HG02678 (cell line): ENCODE measurements around the gene CD38.
"Not testable (repeated sequence)": the region's sequence is repeated elsewhere in the genome, so short reads cannot be mapped to it uniquely, and the experiment has no call there.

ENCODE experiments used
- ATAC-seq: cut with Tn5 transposase; IDR thresholded peaks from one replicate; pipeline ENCODE4 v1.9.1; 2021; ENCODE audit warnings: mild to moderate bottlenecking, moderate library complexity; ENCODE audit not compliant: unreplicated experiment

CD38 gene

DNA sequence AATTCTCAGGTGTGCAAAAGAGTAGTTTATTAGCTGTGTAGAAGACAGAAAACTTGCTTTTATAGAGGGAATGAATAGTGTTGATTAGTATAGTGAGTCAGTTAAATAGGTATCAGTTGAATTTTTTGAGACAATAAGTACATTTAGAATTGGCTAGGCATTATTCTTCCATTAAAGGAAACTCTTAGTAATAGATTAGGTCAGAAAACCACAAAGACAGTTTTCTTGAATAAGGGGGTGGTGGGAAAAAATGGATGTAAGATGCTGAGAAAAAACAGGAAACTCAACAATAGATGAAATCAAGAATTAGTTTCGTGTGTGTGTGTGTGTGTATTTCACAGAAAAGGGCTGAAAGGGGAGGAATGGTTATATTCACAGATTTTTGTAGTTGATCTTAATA is 16.8 kb downstream of the CD38 start:
- ATAC-seq = no peak

DNA sequence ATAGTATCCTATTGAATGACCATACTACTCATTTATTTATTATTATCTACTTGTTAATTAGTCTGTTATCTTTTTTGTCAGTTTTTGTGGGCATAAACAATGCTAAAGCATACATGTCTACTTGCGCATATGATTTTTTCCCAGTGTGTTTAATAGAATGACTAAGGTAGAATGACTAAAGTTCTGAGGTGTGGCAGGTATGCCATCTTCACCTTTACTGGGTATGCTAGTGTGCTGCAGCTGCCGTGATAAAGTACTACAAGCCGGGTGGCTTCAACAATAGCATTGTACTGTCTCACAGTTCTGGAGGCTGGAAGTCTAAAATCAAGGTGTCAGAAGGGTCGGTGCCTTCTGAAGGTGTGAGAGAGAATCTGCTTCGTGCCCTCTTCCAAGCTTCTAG is 19.2 kb downstream of the CD38 start:
- no peak for ATAC-seq

DNA sequence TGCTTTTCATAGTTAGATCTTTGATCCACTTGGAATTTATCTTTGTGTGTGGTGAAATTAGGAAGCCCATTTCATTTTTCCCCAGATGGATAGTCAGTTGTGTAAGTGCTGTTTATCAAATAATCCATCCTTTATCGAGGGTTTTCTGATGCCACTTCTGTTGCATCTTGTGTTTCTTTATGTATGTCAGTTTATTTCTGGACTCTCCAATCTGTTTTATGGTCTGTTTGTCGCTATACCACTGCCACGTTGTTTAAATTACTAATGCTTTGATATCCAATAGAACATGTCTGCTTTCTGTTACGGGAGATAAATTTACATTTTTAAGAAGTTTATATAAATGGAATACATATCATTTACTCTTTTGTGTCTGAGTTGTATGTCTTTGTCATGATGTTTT is 21.0 kb downstream of the CD38 start:
- no peak for ATAC-seq

DNA sequence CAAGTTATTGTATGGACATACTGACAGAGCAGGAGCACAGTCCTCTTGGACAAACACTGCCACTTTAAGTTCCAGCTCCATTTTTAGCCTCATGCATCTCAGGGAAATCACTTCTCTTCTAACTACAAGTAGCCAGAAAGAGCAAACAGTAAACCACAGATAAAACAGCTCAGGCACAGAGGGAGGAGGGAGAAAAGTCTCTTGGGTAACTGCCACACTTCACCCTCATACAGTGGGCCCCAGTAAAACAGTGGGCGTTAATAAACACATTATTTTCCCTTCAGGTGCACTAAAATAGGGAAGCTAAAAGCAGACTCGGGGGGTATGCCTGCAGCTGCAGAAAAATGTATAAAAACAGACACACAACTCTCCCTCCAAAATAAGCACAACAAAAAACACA is 21.6 kb downstream of the CD38 start:
- no peak for ATAC-seq

DNA sequence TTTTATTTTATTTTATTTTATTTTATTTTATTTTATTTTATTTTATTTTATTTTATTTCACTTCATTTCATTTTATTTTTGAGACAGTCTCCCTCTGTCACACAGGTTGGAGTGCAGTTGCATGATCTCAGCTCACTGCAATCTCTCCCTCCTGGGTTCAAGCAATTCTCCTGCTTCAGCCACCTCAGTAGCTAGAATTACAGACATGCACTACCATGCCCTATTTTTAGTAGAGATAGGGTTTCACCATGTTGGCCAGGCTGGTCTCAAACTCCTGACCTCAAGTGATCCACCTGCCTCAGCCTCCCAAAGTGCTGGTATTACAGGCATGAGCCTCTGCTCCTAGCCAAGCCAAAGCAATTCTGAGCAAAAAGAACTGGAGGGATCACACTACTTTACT is 24.4 kb downstream of the CD38 start:
- ATAC-seq = not testable (repeated sequence)

DNA sequence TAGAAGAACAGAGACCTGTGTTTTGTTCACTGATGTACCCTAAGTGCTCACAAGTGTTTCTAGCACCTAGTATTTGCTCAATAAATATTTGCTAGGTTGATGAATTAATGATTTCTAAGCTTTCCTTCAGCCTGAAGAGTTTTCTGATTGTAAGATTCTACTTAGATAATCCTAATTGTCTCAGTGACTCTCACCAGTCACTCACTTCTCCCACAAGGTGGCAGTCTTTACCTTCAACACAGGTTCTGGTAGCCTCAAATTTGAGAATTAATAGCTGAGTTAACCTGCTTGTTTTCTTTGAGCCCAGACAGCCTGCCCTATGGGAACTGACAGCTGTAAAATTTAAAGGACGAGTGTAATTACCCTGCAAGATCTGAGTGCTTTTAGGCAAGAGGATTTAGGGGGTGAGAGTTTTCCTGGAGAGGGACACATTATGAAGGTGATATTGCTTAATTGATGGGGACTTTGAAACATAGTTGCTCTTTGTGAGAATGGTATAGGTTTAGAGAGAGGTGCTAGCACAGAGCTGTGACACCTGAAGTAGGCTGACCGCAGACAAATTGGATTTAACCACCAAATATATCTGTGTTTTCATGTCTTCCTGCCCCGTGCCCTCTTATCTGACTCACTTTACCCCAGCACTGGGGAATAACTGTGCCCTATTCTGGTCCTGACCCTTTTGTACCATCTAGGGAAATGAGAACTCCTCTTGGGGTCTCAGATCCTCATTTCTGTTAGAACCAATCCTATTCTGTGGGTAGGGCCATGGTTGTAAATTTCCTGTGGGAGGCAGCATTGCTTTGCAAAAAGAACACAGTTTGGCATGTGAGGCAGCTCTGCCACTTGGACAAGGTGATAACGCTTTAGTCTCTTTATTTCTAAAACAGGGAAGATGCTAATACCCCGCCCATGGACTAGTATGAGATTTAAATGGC is 27.7 kb downstream of the CD38 start:
- peak; percentile 35 for ATAC-seq

DNA sequence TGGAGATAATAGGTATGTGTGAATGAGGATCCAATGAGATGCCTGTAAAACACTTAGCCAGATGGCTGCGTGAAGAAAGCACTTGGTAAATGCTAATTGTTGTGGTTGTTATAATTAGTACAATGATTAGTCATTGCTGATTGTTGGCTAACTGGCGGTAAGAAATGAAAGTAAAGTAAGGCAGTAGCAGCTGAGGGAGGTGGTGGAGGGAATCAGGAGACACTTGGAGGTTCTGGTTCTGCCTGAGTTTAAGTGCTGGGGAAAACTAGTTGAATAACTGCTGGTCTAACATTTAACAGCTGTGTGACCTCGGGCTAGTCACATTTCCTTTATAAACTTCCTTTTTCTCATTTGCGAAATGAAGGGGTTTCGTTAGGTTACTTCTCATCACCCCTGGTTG is 30.9 kb downstream of the CD38 start:
- ATAC-seq = peak; percentile 77

DNA sequence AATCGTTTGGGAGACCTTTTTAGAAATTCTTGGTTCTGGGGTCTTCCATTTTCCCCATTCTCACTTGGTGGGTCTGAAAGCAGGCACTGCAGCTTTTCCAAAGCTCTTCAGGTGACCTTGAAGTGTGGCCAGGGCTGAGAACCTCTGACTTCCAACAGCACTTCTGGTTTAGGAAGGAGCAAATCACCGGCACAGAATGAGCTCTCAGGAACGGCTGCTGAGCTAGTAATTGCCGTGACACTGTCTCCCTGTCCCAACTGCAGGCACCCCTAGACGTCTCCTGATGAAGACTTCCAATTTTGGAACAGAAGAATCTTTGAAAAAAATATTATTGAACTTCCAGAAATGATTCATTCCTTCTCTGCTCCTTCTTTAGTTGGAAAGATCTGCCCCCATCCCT is 31.3 kb downstream of the CD38 start:
- peak; percentile 18 for ATAC-seq

DNA sequence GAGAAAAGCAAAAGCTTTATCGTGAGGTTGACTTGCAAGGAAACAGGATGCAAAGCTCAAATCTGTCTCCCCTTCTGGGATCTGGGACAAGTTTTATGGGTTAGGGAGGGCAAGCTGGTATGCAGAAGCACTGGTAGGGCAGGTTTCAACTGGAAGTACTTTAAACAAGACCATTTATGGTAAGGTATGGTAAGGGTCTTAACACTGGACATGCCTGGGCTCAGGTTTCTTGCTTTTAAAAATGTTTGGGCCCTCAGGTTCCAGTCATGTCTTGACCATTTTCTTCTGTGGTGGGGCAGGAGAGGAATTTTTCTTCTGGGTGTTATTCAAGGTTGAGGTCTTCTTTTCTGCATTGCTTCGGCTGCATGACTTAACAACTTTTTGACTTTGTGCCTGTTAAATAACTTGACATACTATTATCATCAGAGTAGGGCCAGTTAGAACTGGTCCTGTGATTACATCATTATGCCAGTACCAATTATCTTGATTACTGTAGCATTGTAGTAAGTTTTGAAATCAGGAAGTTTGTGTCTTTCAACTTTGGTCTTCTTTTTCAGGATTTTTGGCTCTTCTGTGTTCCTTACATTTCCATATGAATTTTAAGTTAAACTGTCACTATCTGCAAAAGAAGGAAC is 33.7 kb downstream of the CD38 start:
- ATAC-seq = no peak

DNA sequence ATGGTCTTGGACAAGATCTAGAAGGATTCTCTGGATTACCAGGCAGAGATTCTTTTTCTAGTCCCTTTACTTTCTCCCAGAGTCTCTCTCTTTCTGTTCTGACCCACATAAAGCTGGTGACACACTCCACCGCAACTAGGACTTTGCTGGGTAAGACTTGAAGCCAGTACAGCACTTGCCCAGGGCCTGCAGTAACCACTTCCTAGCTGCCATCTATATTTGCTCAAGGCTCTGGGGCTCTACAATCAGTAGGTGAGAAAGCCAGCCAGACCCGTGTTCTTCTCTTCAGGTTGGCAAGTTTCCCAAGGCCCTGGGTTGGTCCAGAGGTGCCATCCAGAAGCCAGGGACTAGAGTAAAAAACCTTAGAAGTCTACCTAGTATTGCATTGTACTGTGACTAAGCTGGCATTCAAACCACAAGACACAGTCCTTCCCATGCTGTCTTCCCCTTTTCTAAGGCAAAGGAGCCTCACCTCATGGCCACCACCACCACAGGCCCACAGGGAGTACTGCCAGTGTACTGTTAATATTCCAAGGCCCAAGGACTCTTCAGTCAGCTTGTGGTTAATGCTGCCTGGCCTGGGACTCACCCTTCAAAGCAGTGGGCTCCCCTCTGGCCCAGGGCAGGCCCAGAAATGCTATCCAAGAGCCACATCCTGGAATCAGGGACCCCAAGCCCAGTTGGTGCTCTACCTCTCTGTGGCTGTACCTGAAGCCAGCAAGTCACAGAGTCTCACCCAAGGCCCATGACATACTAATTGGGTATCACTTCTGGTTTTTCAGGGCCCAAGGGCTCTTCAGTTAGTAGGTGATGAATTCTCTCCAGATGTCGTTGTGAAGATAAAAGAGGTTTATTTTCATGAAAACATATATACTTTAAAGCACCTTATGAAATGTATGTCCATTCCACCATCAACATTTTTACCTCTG is 54.7 kb downstream of the CD38 start:
- no peak for ATAC-seq

DNA sequence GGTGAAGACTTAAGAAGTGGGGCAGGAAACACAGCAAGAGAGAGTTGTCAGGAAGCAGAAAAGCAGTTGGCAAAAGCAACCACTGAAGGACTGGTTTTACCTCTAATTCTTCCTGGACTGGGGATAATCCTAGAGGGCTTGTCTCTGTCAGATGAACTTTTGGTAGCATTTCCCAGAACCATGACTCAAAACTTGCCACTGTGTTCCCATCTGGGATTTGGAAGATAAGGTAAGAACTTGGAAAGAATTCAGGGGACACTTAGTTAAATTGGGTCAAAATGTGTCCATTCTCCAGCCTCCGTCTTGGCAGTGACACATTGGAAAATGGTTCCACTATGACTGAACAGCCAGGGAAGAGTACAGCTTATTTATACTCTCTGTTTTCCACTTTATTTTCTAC is 55.7 kb downstream of the CD38 start:
- ATAC-seq = no peak

DNA sequence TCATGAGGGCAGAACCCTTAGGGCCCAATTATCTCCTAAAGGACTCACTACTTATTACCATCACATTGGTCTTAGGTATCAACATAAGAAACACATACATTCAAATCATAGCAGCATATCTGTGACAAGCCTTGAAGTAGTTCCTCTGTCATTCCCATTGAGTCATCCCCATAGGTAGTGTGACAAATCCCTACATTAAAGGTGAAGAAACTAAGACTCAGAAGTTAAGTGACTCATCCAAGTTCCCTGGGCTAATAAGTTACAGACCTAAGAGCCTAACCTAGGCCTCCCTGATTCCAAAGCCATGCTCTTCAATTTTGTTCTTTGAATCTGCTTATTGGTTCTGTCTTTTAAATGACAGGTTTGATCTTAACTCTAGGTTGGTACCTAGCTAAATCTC is 58.2 kb downstream of the CD38 start:
- peak; percentile 54 for ATAC-seq

DNA sequence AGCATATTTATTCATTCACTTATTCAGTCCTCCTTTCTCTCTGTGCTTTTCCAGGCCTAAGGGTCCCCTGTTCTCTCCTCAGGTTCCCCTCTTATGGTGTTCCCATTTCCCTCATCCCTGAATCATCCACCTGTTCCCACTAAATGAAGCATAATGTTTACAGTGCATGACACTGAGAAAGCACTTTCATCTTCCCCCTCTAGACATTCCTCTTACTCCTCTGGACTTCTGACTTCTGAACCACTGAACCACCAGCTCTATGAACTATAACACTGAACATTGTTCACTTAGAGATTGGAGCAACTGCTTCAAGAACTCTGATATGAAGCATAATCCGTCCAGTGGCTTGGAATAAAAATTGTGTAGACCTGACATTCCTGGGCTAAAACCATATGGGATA is 59.5 kb downstream of the CD38 start:
- ATAC-seq = no peak

DNA sequence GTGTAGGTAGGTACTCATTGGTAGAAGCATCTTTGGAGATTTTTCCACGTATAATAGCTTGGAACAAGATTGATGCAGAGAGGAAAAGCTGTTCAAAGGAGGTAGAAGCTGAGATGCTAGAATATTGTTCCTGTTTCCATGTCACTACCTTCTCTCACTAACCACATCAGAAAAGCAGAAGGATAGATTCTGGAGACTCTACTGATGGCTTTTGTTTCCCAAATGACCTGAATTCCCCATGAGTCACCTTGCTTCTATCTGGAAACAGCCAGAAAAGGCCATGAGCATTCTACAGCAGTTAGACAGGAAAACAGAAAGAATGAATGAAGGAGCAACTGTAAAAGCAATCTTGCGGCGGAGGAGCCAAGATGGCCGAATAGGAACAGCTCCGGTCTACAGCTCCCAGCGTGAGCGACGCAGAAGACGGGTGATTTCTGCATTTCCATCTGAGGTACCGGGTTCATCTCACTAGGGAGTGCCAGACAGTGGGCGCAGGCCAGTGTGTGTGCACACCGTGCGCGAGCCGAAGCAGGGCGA is 63.1 kb downstream of the CD38 start:
- ATAC-seq = not testable (repeated sequence)

DNA sequence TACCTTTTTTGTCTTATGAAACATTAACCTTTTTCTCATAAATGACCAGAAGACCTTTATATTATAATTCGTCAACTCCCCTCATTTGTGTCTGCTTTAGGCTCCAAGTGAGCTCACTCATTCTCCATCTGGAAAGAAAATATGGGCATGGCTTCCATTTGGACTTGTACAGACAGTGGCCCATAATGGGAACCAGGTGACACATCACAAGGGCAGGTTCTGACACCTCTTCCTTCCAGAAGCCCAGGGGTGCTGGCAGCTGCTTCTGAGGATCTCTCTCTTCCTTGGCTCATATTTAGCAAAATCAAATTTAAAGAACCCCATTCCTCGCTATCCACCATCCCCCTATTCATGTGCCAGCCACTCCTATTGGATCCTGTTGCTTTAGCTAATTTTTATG is 69.6 kb downstream of the CD38 start:
- ATAC-seq = no peak

DNA sequence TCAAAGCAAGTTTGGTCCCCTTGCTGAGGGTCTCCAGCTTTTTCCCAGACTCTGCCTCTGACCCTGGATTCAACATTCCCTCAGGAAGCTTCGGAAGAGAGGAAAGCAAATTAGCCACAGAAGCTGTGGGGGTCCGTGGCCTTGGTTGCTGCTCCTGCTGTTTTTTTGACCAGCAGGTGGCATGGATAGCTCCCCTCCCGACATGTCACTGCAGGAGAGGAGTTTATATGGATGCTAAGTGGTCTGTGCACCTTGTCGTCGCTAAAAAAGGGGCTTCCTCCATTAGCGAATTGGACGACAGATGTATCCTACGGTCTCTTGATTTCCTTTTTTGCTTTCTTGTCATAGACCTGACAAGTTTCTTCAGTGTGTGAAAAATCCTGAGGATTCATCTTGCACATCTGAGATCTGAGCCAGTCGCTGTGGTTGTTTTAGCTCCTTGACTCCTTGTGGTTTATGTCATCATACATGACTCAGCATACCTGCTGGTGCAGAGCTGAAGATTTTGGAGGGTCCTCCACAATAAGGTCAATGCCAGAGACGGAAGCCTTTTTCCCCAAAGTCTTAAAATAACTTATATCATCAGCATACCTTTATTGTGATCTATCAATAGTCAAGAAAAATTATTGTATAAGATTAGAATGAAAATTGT is 70.2 kb downstream of the CD38 start:
- no peak for ATAC-seq

DNA sequence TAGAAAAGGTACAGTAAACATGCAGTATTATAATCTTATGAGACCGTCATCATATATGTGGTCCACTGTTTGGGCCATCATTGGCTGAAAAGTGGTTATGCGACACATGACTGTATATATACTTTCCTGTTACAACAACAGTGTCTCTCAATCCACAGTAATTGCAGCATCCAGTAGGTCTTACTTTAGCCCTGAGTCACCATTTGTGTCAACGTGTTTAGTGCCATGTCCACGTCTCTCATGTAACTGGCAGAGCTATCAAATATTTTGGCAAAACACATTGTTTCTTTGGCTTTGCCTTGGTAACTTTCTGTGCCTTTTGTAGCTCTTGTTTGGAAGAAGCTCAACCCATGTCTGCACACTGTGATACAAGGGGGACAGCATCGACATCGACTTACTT is 73.8 kb downstream of the CD38 start:
- no peak for ATAC-seq

DNA sequence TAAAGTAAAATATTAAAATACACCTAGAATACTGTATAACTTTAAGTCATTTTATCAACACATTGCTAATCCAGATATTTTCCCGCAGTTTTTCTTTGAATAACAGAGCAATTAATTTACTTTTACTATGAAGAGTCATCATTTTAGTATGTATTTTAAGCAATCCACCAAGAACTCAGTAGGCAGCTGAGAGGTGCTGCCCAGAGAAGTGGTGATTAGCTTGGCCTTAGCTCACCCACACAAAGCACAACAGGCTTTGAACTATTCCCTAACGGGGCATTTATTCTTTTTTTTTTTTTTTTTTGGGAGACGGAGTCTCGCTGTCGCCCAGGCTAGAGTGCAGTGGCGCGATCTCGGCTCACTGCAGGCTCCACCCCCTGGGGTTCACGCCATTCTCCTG is 74.4 kb downstream of the CD38 start:
- no peak for ATAC-seq

DNA sequence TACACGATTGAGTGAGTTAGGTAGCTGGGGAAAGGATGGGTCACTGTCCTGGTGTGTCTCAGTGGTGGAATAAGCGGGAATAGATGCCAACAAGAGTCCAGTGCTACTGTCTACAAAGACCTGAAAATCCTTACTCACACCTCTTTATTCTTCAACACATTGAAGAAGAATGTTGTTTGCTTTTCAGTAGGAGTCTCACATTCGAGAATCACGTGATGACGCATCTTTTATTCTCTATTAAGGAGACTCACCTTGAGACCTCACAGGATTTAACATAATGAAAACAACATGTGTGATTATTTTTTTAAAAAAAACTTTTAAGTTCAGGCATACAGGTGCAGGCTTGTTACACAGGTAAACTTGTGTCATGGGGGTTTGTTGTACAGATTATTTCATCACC is 75.2 kb downstream of the CD38 start:
- no peak for ATAC-seq

DNA sequence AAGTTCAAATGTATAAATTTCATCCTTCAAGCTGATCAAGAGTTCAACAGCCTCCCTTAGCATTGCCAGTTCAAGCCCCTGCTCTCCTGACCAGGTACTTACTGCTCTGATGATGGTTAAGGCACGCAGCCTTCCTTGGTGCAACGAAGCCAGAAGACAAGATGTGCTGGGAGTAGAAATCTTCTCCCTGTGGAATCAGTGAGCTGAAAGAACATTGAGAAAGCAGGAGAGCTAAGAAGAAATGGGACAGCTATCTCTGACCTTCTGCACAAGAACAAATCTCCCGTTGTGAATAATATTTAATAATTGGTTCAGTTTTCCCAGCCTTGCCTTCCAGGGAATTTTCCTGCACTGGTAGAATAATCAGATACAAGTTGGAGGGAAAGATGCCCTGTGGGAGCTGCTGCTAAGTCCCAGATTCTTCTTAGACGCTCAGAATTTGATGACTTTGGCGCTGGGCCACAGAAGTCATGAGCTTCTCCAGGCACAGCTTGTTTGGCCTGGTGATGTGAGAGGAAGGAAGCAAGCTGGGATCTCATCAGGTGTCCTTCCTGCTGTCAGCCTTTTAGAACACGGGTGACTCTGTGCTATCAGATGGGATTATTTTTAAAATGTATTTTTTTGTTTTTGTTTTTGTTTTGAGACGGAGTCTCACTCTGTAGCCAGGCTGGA is 77.8 kb downstream of the CD38 start:
- no peak for ATAC-seq
